ENCODE measurements around the gene TBXAS1.

TBXAS1 gene

GRCh38 chr7:140022582-140023211, 193.6 kb downstream of the TBXAS1 start:
- H3K27ac ChIP-seq (ENCODE audit: low read depth, low read length), result no peak overlapping the region
- H3K9me3 ChIP-seq (ENCODE audit: control insufficient read depth in 5 of 5, low read length in 5 of 5), result no peaks in the 10 kb centered on the region
- peaks cover 0 to 4% (median 0%) of the 10 kb centered on the region in 5 donors for H3K4me1 ChIP-seq (ENCODE audit: control insufficient read depth in 5 of 5, insufficient read depth in 5 of 5, low read length in 5 of 5)
- no peaks in the 10 kb centered on the region for H3K27me3 ChIP-seq (ENCODE audit: control insufficient read depth in 5 of 5, insufficient read depth in 4 of 5, low read length in 5 of 5)
- H3K4me3 ChIP-seq (ENCODE audit: low read depth in 1 of 5, low read length in 5 of 5), result no peak overlapping the region
- peaks cover 5 to 71% (median 47%) of the 10 kb centered on the region in 5 donors for H3K36me3 ChIP-seq (ENCODE audit: control insufficient read depth in 5 of 5, insufficient read depth in 5 of 5, low read length in 5 of 5)
- no peak overlapping the region for H3K9ac ChIP-seq (ENCODE audit: low read length in 5 of 5)

GRCh38 chr7:140023728-140024127, 194.7 kb downstream of the TBXAS1 start:
- H3K36me3 ChIP-seq (ENCODE audit: control insufficient read depth in 5 of 5, insufficient read depth in 5 of 5, low read length in 5 of 5), result peaks cover 5 to 72% (median 51%) of the 10 kb centered on the region in 5 donors
- no peaks in the 10 kb centered on the region for H3K27me3 ChIP-seq (ENCODE audit: control insufficient read depth in 5 of 5, insufficient read depth in 4 of 5, low read length in 5 of 5)
- peaks cover 0 to 4% (median 0%) of the 10 kb centered on the region in 5 donors for H3K4me1 ChIP-seq (ENCODE audit: control insufficient read depth in 5 of 5, insufficient read depth in 5 of 5, low read length in 5 of 5)
- H3K9ac ChIP-seq (ENCODE audit: low read length in 5 of 5), result no peak overlapping the region
- H3K9me3 ChIP-seq (ENCODE audit: control insufficient read depth in 5 of 5, low read length in 5 of 5), result no peaks in the 10 kb centered on the region
- H3K27ac ChIP-seq (ENCODE audit: low read depth, low read length), result no peak overlapping the region
- no peak overlapping the region for H3K4me3 ChIP-seq (ENCODE audit: low read depth in 1 of 5, low read length in 5 of 5)

- Histone ChIP-seq H3K4me3 (ENCODE audit: low read depth in 1 of 5, low read length in 5 of 5) (no peak overlapping the region), H3K36me3 (ENCODE audit: control insufficient read depth in 5 of 5, insufficient read depth in 5 of 5, low read length in 5 of 5) (peaks cover 6 to 72% (median 51%) of the 10 kb centered on the region in 5 donors), H3K27me3 (ENCODE audit: control insufficient read depth in 5 of 5, insufficient read depth in 4 of 5, low read length in 5 of 5) (no peaks in the 10 kb centered on the region), H3K9me3 (ENCODE audit: control insufficient read depth in 5 of 5, low read length in 5 of 5) (no peaks in the 10 kb centered on the region), H3K4me1 (ENCODE audit: control insufficient read depth in 5 of 5, insufficient read depth in 5 of 5, low read length in 5 of 5) (no peaks in the 10 kb centered on the region), H3K27ac (ENCODE audit: low read depth, low read length) (no peak overlapping the region), H3K9ac (ENCODE audit: low read length in 5 of 5) (no peak overlapping the region)
Observed at GRCh38 chr7:140024585-140024984, 195.5 kb downstream of the TBXAS1 start.

- no peaks in the 10 kb centered on the region for H3K27me3 ChIP-seq (ENCODE audit: control insufficient read depth in 5 of 5, insufficient read depth in 4 of 5, low read length in 5 of 5)
- no peak overlapping the region for H3K9ac ChIP-seq (ENCODE audit: low read length in 5 of 5)
- no peaks in the 10 kb centered on the region for H3K4me1 ChIP-seq (ENCODE audit: control insufficient read depth in 5 of 5, insufficient read depth in 5 of 5, low read length in 5 of 5)
- no peak overlapping the region for H3K4me3 ChIP-seq (ENCODE audit: low read depth in 1 of 5, low read length in 5 of 5)
- H3K9me3 ChIP-seq (ENCODE audit: control insufficient read depth in 5 of 5, low read length in 5 of 5), result no peaks in the 10 kb centered on the region
- no peak overlapping the region for H3K27ac ChIP-seq (ENCODE audit: low read depth, low read length)
- peaks cover 10 to 72% (median 51%) of the 10 kb centered on the region in 5 donors for H3K36me3 ChIP-seq (ENCODE audit: control insufficient read depth in 5 of 5, insufficient read depth in 5 of 5, low read length in 5 of 5)
Observed at GRCh38 chr7:140025241-140025640, 196.2 kb downstream of the TBXAS1 start.

- no peak overlapping the region for H3K27ac ChIP-seq (ENCODE audit: low read depth, low read length)
- H3K36me3 ChIP-seq (ENCODE audit: control insufficient read depth in 5 of 5, insufficient read depth in 5 of 5, low read length in 5 of 5), result peaks cover 10 to 76% (median 51%) of the 10 kb centered on the region in 5 donors
- no peaks in the 10 kb centered on the region for H3K27me3 ChIP-seq (ENCODE audit: control insufficient read depth in 5 of 5, insufficient read depth in 4 of 5, low read length in 5 of 5)
- no peak overlapping the region for H3K9ac ChIP-seq (ENCODE audit: low read length in 5 of 5)
- H3K4me3 ChIP-seq (ENCODE audit: low read depth in 1 of 5, low read length in 5 of 5), result no peak overlapping the region
- H3K9me3 ChIP-seq (ENCODE audit: control insufficient read depth in 5 of 5, low read length in 5 of 5), result no peaks in the 10 kb centered on the region
- H3K4me1 ChIP-seq (ENCODE audit: control insufficient read depth in 5 of 5, insufficient read depth in 5 of 5, low read length in 5 of 5), result no peaks in the 10 kb centered on the region
Observed at GRCh38 chr7:140025814-140026433, 196.9 kb downstream of the TBXAS1 start.

- H3K27me3 ChIP-seq (ENCODE audit: control insufficient read depth in 5 of 5, insufficient read depth in 4 of 5, low read length in 5 of 5), result no peaks in the 10 kb centered on the region
- no peaks in the 10 kb centered on the region for H3K4me1 ChIP-seq (ENCODE audit: control insufficient read depth in 5 of 5, insufficient read depth in 5 of 5, low read length in 5 of 5)
- H3K4me3 ChIP-seq (ENCODE audit: low read depth in 1 of 5, low read length in 5 of 5), result no peak overlapping the region
- H3K9ac ChIP-seq (ENCODE audit: low read length in 5 of 5), result no peak overlapping the region
- no peaks in the 10 kb centered on the region for H3K9me3 ChIP-seq (ENCODE audit: control insufficient read depth in 5 of 5, low read length in 5 of 5)
- peaks cover 10 to 70% (median 51%) of the 10 kb centered on the region in 5 donors for H3K36me3 ChIP-seq (ENCODE audit: control insufficient read depth in 5 of 5, insufficient read depth in 5 of 5, low read length in 5 of 5)
- no peak overlapping the region for H3K27ac ChIP-seq (ENCODE audit: low read depth, low read length)
Observed at GRCh38 chr7:140026935-140027334, 197.9 kb downstream of the TBXAS1 start.

- peaks cover 10 to 61% (median 45%) of the 10 kb centered on the region in 5 donors for H3K36me3 ChIP-seq (ENCODE audit: control insufficient read depth in 5 of 5, insufficient read depth in 5 of 5, low read length in 5 of 5)
- H3K27ac ChIP-seq (ENCODE audit: low read depth, low read length), result no peak overlapping the region
- no peak overlapping the region for H3K4me3 ChIP-seq (ENCODE audit: low read depth in 1 of 5, low read length in 5 of 5)
- H3K9ac ChIP-seq (ENCODE audit: low read length in 5 of 5), result no peak overlapping the region
- no peaks in the 10 kb centered on the region for H3K27me3 ChIP-seq (ENCODE audit: control insufficient read depth in 5 of 5, insufficient read depth in 4 of 5, low read length in 5 of 5)
- no peaks in the 10 kb centered on the region for H3K4me1 ChIP-seq (ENCODE audit: control insufficient read depth in 5 of 5, insufficient read depth in 5 of 5, low read length in 5 of 5)
- H3K9me3 ChIP-seq (ENCODE audit: control insufficient read depth in 5 of 5, low read length in 5 of 5), result no peaks in the 10 kb centered on the region
Observed at GRCh38 chr7:140027858-140028257, 198.8 kb downstream of the TBXAS1 start.

- Histone ChIP-seq H3K9ac (ENCODE audit: low read length in 5 of 5) (no peak overlapping the region), H3K4me1 (ENCODE audit: control insufficient read depth in 5 of 5, insufficient read depth in 5 of 5, low read length in 5 of 5) (no peaks in the 10 kb centered on the region), H3K27me3 (ENCODE audit: control insufficient read depth in 5 of 5, insufficient read depth in 4 of 5, low read length in 5 of 5) (no peaks in the 10 kb centered on the region), H3K36me3 (ENCODE audit: control insufficient read depth in 5 of 5, insufficient read depth in 5 of 5, low read length in 5 of 5) (peaks cover 10 to 61% (median 45%) of the 10 kb centered on the region in 5 donors), H3K27ac (ENCODE audit: low read depth, low read length) (no peak overlapping the region), H3K9me3 (ENCODE audit: control insufficient read depth in 5 of 5, low read length in 5 of 5) (no peaks in the 10 kb centered on the region), H3K4me3 (ENCODE audit: low read depth in 1 of 5, low read length in 5 of 5) (no peak overlapping the region)
Observed at GRCh38 chr7:140028311-140028710, 199.2 kb downstream of the TBXAS1 start.

- H3K9ac ChIP-seq (ENCODE audit: low read length in 5 of 5), result no peak overlapping the region
- no peaks in the 10 kb centered on the region for H3K4me1 ChIP-seq (ENCODE audit: control insufficient read depth in 5 of 5, insufficient read depth in 5 of 5, low read length in 5 of 5)
- no peak overlapping the region for H3K27ac ChIP-seq (ENCODE audit: low read depth, low read length)
- H3K4me3 ChIP-seq (ENCODE audit: low read depth in 1 of 5, low read length in 5 of 5), result no peak overlapping the region
- H3K36me3 ChIP-seq (ENCODE audit: control insufficient read depth in 5 of 5, insufficient read depth in 5 of 5, low read length in 5 of 5), result peaks cover 10 to 61% (median 46%) of the 10 kb centered on the region in 5 donors
- H3K27me3 ChIP-seq (ENCODE audit: control insufficient read depth in 5 of 5, insufficient read depth in 4 of 5, low read length in 5 of 5), result no peaks in the 10 kb centered on the region
- H3K9me3 ChIP-seq (ENCODE audit: control insufficient read depth in 5 of 5, low read length in 5 of 5), result no peaks in the 10 kb centered on the region
Observed at GRCh38 chr7:140029072-140029471, 200.0 kb downstream of the TBXAS1 start.

- H3K9me3 ChIP-seq (ENCODE audit: control insufficient read depth in 5 of 5, low read length in 5 of 5), result no peaks in the 10 kb centered on the region
- H3K36me3 ChIP-seq (ENCODE audit: control insufficient read depth in 5 of 5, insufficient read depth in 5 of 5, low read length in 5 of 5), result peaks cover 10 to 50% (median 31%) of the 10 kb centered on the region in 5 donors
- no peak overlapping the region for H3K9ac ChIP-seq (ENCODE audit: low read length in 5 of 5)
- H3K27me3 ChIP-seq (ENCODE audit: control insufficient read depth in 5 of 5, insufficient read depth in 4 of 5, low read length in 5 of 5), result no peaks in the 10 kb centered on the region
- no peak overlapping the region for H3K4me3 ChIP-seq (ENCODE audit: low read depth in 1 of 5, low read length in 5 of 5)
- no peaks in the 10 kb centered on the region for H3K4me1 ChIP-seq (ENCODE audit: control insufficient read depth in 5 of 5, insufficient read depth in 5 of 5, low read length in 5 of 5)
- H3K27ac ChIP-seq (ENCODE audit: low read depth, low read length), result no peak overlapping the region
Observed at GRCh38 chr7:140031364-140031763, 202.3 kb downstream of the TBXAS1 start.

All from subcutaneous abdominal adipose tissue (tissue), 5 donors.